H1 (cell line): ENCODE measurements around the gene RNASEH2C. TPM values are rescaled to one million over a fixed set of nuclear protein-coding genes. Genes with fewer than 3 reads are reported as not detected.

Experiments
- CTCF ChIA-PET: fragments of 300-600 bp; sonication (Branson Sonifier 250); formaldehyde crosslinking; loops from one replicate; lab custom pipeline; 2021; ENCODE audit not compliant: partially characterized antibody; lab: Charles Lee
- POLR2A ChIA-PET: fragments of 300-600 bp; sonication (Branson Sonifier 250); formaldehyde crosslinking; loops from one replicate; lab custom pipeline; 2021; ENCODE audit warnings: inconsistent platforms; ENCODE audit not compliant: partially characterized antibody; lab: Charles Lee
- DNase-seq, 2 experiments: peaks; one replicate each; pipeline versions ENCODE4 v3.0.0 to v3.0.0-alpha.2; 2010 to 2022; ENCODE audit warnings: low spot score in 2 of 2, low read depth in 1 of 2, mixed read lengths in 1 of 2
- FAIRE-seq: peaks from 2 replicates; lab custom pipeline; 2011; peaks lifted over from hg19 to GRCh38; lab: Jason Lieb, UNC
- H2AFZ ChIP-seq: 2 replicates; pipeline ENCODE4 v1.8.1; 2012; ENCODE audit warnings: low read length, inconsistent platforms
- H2AK5ac ChIP-seq: 2 replicates; pipeline ENCODE4 v1.6.1; 2013; ENCODE audit warnings: low read depth, low read length
- H2BK120ac ChIP-seq: replicated peaks from 2 replicates; pipeline ENCODE3; 2013; ENCODE audit warnings: low read depth, low read length, inconsistent platforms
- H2BK12ac ChIP-seq: 2 replicates; pipeline ENCODE4 v1.6.1; 2013; ENCODE audit warnings: low read depth, low read length
- H2BK15ac ChIP-seq: 2 replicates; pipeline ENCODE4 v1.6.1; 2013; ENCODE audit warnings: low read length
- H2BK20ac ChIP-seq: 2 replicates; pipeline ENCODE4 v1.6.1; 2013; ENCODE audit warnings: low read length
- H2BK5ac ChIP-seq: 2 replicates; pipeline ENCODE4 v1.6.1; 2013; ENCODE audit warnings: low read depth, low read length
- H3K14ac ChIP-seq: 2 replicates; pipeline ENCODE4 v1.6.1; 2013; ENCODE audit warnings: inconsistent platforms; ENCODE audit not compliant: insufficient read length
- H3K18ac ChIP-seq: 2 replicates; pipeline ENCODE4 v1.6.1; 2013; ENCODE audit warnings: low read length; ENCODE audit errors: extremely low read depth
- H3K23ac ChIP-seq: 2 replicates; pipeline ENCODE4 v1.6.1; 2013; ENCODE audit warnings: inconsistent platforms; ENCODE audit not compliant: insufficient read length
- H3K23me2 ChIP-seq: 2 replicates; pipeline ENCODE4 v1.6.1; 2013; ENCODE audit warnings: low read depth, low read length
- H3K27ac ChIP-seq: 2 replicates; pipeline ENCODE4 v1.6.1; 2011; ENCODE audit warnings: low read depth, low read length, inconsistent platforms
- H3K27me3 ChIP-seq, 4 experiments: replicated peaks in 1 of 4; 1 replicate in 1 of 4; 2 replicates in 3 of 4; pipeline versions ENCODE4 v1.6.1 to v1.8.1; 2011 to 2013; ENCODE audit warnings: low read length in 3 of 4, mild to moderate bottlenecking in 3 of 4, inconsistent platforms in 2 of 4, mixed read lengths in 2 of 4, moderate library complexity in 1 of 4; ENCODE audit not compliant: control insufficient read depth in 3 of 4, insufficient read depth in 3 of 4; ENCODE audit errors: extremely low read depth in 1 of 4
- H3K36me3 ChIP-seq, 4 experiments: 2 replicates each; pipeline versions ENCODE4 v1.6.1 to v1.8.1; 2011 to 2013; ENCODE audit warnings: mild to moderate bottlenecking in 4 of 4, low read length in 3 of 4, moderate library complexity in 2 of 4, control low read depth in 1 of 4, inconsistent platforms in 1 of 4; ENCODE audit not compliant: insufficient read depth in 4 of 4, control insufficient read depth in 2 of 4
- H3K4ac ChIP-seq: replicated peaks from 2 replicates; pipeline ENCODE3; 2013; ENCODE audit warnings: low read length, low read depth, mixed read lengths, inconsistent platforms; ENCODE audit not compliant: insufficient read length
- H3K4me1 ChIP-seq, 4 experiments: replicated peaks in 1 of 4; 1 replicate in 1 of 4; 2 replicates in 3 of 4; pipeline versions ENCODE4 v1.6.1 to v1.8.1; 2011 to 2013; ENCODE audit warnings: low read length in 3 of 4, inconsistent platforms in 2 of 4, mixed read lengths in 1 of 4; ENCODE audit not compliant: insufficient read depth in 4 of 4, control insufficient read depth in 3 of 4
- H3K4me2 ChIP-seq, 2 experiments: 2 replicates each; pipeline versions ENCODE4 v1.6.1 to v1.8.1; 2011 to 2013; ENCODE audit warnings: low read depth in 2 of 2, low read length in 2 of 2, control low read depth in 1 of 2, inconsistent platforms in 1 of 2, mild to moderate bottlenecking in 1 of 2; ENCODE audit not compliant: insufficient read depth in 1 of 2
- H3K4me3 ChIP-seq, 4 experiments: fragments of 200-600, 300-600 bp in 1 of 4; sonication (generic), shearing (Covaris generic), sonication (Bioruptor Twin) in 1 of 4; 2 replicates each; pipeline versions ENCODE4 v1.5.1 to v1.8.1; 2011 to 2016; ENCODE audit warnings: low read length in 4 of 4, low read depth in 3 of 4, control low read depth in 2 of 4, inconsistent platforms in 2 of 4, mild to moderate bottlenecking in 2 of 4, mixed read lengths in 1 of 4, moderate library complexity in 1 of 4; ENCODE audit not compliant: insufficient read depth in 2 of 4; ENCODE audit errors: extremely low read depth in 1 of 4
- H3K56ac ChIP-seq: replicated peaks from 2 replicates; pipeline ENCODE3; 2013; ENCODE audit warnings: low read depth, mild to moderate bottlenecking, mixed read lengths, low read length, inconsistent platforms; ENCODE audit not compliant: insufficient read length
- H3K79me1 ChIP-seq: 2 replicates; pipeline ENCODE4 v1.6.1; 2013; ENCODE audit warnings: low read depth, low read length, control low read depth
- H3K79me2 ChIP-seq, 2 experiments: 2 replicates each; pipeline versions ENCODE4 v1.6.1 to v1.8.1; 2012 to 2013; ENCODE audit warnings: low read length in 2 of 2, mild to moderate bottlenecking in 2 of 2, inconsistent platforms in 1 of 2; ENCODE audit not compliant: insufficient read depth in 2 of 2, control insufficient read depth in 1 of 2
- H3K9ac ChIP-seq, 4 experiments: replicated peaks in 1 of 4; 1 replicate in 1 of 4; 2 replicates in 3 of 4; pipeline versions ENCODE4 v1.6.1 to v1.8.1; 2011 to 2013; ENCODE audit warnings: low read depth in 3 of 4, low read length in 3 of 4, control low read depth in 2 of 4, mild to moderate bottlenecking in 2 of 4, moderate library complexity in 2 of 4, inconsistent platforms in 1 of 4; ENCODE audit errors: extremely low read depth in 1 of 4
- H3K9me3 ChIP-seq, 2 experiments: 2 replicates each; pipeline versions ENCODE4 v1.6.1 to v1.8.1; 2012 to 2013; ENCODE audit warnings: mild to moderate bottlenecking in 2 of 2, moderate library complexity in 2 of 2, control low read depth in 1 of 2, inconsistent platforms in 1 of 2, low read depth in 1 of 2, low read length in 1 of 2, mixed read lengths in 1 of 2; ENCODE audit not compliant: insufficient read depth in 2 of 2
- H4K20me1 ChIP-seq, 2 experiments: replicated peaks in 1 of 2; 2 replicates each; pipeline versions ENCODE3 to v1.8.1; 2011 to 2013; ENCODE audit warnings: inconsistent platforms in 2 of 2, low read length in 2 of 2, mild to moderate bottlenecking in 1 of 2; ENCODE audit not compliant: insufficient read depth in 2 of 2, control insufficient read depth in 1 of 2
- H4K5ac ChIP-seq: 2 replicates; pipeline ENCODE4 v1.6.1; 2013; ENCODE audit warnings: low read length, low read depth, mixed read lengths, inconsistent platforms; ENCODE audit not compliant: insufficient read length
- H4K8ac ChIP-seq: 2 replicates; pipeline ENCODE4 v1.8.0; 2013; ENCODE audit warnings: mild to moderate bottlenecking, moderate library complexity, low read length, inconsistent platforms; ENCODE audit not compliant: insufficient read depth; ENCODE audit errors: extremely low read depth
- H4K91ac ChIP-seq: replicated peaks from 2 replicates; pipeline ENCODE3; 2013; ENCODE audit warnings: low read length, mixed read lengths, inconsistent platforms; ENCODE audit not compliant: insufficient read length
- SRF ChIP-seq: IDR thresholded peaks from 2 replicates; pipeline ENCODE4 v1.6.1; 2011; ENCODE audit warnings: mild to moderate bottlenecking, low read depth, low read length, moderate library complexity
- WGBS, 2 experiments: shearing (Covaris generic) in 1 of 2; methylation state at CpG; one replicate each; pipeline versions ENCODE4 v1.1.6 to v1.1.7; 2013 to 2015; ENCODE audit warnings: low lambda C conversion rate in 2 of 2, mixed read lengths in 2 of 2, inconsistent platforms in 1 of 2, low coverage in 1 of 2, missing lambda C conversion rate in 1 of 2; ENCODE audit not compliant: insufficient replicate concordance in 2 of 2, insufficient coverage in 1 of 2, insufficient read length in 1 of 2; ENCODE audit errors: extremely low coverage in 1 of 2, missing lambda C conversion rate in 1 of 2; 5-methylcytosine and 5-hydroxymethylcytosine counted together
- polyA plus RNA-seq, 7 experiments: library from polyadenylated mRNA; depleted of rRNA in 3 of 7; stranded (reverse) in 5 of 7; unstranded in 2 of 7; fragments of >200 nt in 5 of 7; fragments of 200-250 nt in 2 of 7; gene quantifications; 1 replicate in 5 of 7; 2 replicates in 1 of 7; 4 replicates in 1 of 7; pipeline versions ENCODE4 v1.2.1 to v1.2.3, GENCODE V29; 2011 to 2013; ENCODE audit warnings: missing spikeins in 2 of 7, mixed read lengths in 2 of 7
- total RNA-seq: library from RNA; stranded (reverse); fragmentation: NEBNext Ultra II Directional; extraction: Animal tissue kit (Norgen Biotek cat#: 25700); gene quantifications from 2 replicates; pipeline ENCODE4 v1.2.1, GENCODE V29; 2021
- TF ChIP-seq, protein P1 (sequence below): IDR thresholded peaks from 2 replicates; pipeline ENCODE4 v1.6.1; 2012; ENCODE audit warnings: low read length, inconsistent platforms

Gene RNASEH2C
- total and polyA plus RNA-seq, 2 of the 8 experiments (the other 6 are each of a cell fraction or from before 2014, with no cell fraction given): 40.2 to 60.3 TPM

DNA sequence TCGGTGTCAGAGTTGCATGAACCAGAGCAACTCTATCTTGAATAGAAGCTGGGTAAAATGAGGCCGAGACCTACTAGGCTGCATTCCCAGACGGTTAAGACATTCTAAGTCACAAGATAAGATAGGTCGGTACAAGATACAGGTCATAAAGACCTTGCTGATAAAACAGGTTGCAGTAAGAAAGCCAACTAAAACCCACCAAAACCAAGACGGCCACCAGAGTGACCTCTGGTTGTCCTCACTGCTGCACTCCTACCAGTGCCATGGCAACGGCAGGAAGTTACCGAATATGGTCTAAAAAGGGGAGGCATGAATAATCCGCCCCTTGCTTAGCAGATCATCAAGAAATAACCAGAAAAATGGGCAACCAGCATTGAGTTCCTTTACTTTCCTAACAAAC, 10.9 kb downstream of the RNASEH2C start:
- Histone ChIP-seq H2BK120ac (no peak overlapping the region), H3K56ac (no peak overlapping the region), H3K79me1 (no peaks in the 10 kb centered on the region), H3K23ac (no peak overlapping the region), H3K4ac (no peak overlapping the region), H3K36me3 (peaks cover 5 to 9% (median 6%) of the 10 kb centered on the region in 4 experiments), H3K18ac (no peak overlapping the region), H3K23me2 (peaks cover 3% of the 10 kb centered on the region; the same call in 1 of the 2 replicates), H4K20me1 (peaks cover 0 to 6% of the 10 kb centered on the region in 2 experiments), H3K79me2 (no peaks in the 10 kb centered on the region), H2AFZ (no peak overlapping the region), H4K91ac (no peak overlapping the region), H3K9me3 (0 out of 4 replicates have a peak, but pooled peaks cover 0 to 2% of the 10 kb centered on the region in 2 experiments), H3K9ac (no peak overlapping the region), H4K5ac (no peak overlapping the region), H4K8ac (no peak overlapping the region), H2BK12ac (no peak overlapping the region), H3K4me1 (peaks cover 0 to 2% (median 2%) of the 10 kb centered on the region in 4 experiments; a peak in 1 of 7 replicates), H2AK5ac (no peak overlapping the region), H3K27me3 (no peaks in the 10 kb centered on the region), H3K14ac (no peak overlapping the region), H3K4me2 (no peak overlapping the region), H2BK5ac (no peak overlapping the region), H3K4me3 (no peak overlapping the region), H2BK20ac (no peak overlapping the region), H2BK15ac (no peak overlapping the region), H3K27ac (no peak overlapping the region)
- FAIRE-seq (no peak), DNase-seq (no peak)
- 83% methylated on average over 8 of the region's 8 CpGs; no CpG with 5 or more reads in 1 of the 2 experiments for WGBS, 2 experiments
- TF ChIP-seq SRF: peak; percentile 71; the same call in 1 of the 2 replicates
- TF ChIP-seq, protein P1, sequence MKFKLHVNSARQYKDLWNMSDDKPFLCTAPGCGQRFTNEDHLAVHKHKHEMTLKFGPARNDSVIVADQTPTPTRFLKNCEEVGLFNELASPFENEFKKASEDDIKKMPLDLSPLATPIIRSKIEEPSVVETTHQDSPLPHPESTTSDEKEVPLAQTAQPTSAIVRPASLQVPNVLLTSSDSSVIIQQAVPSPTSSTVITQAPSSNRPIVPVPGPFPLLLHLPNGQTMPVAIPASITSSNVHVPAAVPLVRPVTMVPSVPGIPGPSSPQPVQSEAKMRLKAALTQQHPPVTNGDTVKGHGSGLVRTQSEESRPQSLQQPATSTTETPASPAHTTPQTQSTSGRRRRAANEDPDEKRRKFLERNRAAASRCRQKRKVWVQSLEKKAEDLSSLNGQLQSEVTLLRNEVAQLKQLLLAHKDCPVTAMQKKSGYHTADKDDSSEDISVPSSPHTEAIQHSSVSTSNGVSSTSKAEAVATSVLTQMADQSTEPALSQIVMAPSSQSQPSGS: no peak
- POLR2A ChIA-PET: interaction anchor here (0.6 to 1.0 kb wide), 3 partner anchors 70 to 809 kb away, joined by 3 to 4 read pairs (median 3); partner anchors contain the start of gene MUS81
- CTCF ChIA-PET: interaction anchor here (0.7 to 1.3 kb wide), 3 partner anchors 59 to 183 kb away, joined by 3 read pairs; no protein-coding TSS in a partner anchor
